Stimulated activated CD4-positive, alpha-beta T cell treated with anti-CD3 and anti-CD28 coated beads, Interleukin-1b, Interleukin-23, amount 100 ng/mL, for 1 hour (primary cell): ENCODE data around the gene ZNF385C.

Experiments
- DNase-seq, 2 donors: peaks; one replicate each; pipeline ENCODE4 v3.0.0-alpha.2; 2020; ENCODE audit warnings: low read depth in 2 of 2

The ZNF385C gene

GRCh38 chr17:42124256-42124655, 26.0 kb upstream of the ZNF385C start:
- DNase-seq = no peak

- no peak for DNase-seq
Observed at GRCh38 chr17:42122371-42123303, 24.4 kb upstream of the ZNF385C start, which contains the start of gene HSPB9. Gene HSPB9, plus strand, starts transcription at chr17:42122804. Its CDS starts 47 bp downstream, at chr17:42122851.

- peak in 1 of 2 donors; percentile 56 for DNase-seq
Observed at GRCh38 chr17:42120770-42121769, 22.8 kb upstream of the ZNF385C start, which contains the start of gene KAT2A. Gene KAT2A, minus strand, starts transcription at chr17:42121367. Its CDS starts 63 bp downstream, at chr17:42121304.

GRCh38 chr17:42120161-42120769, 22.0 kb upstream of the ZNF385C start:
- DNase-seq = no peak

GRCh38 chr17:42119301-42119700, 21.0 kb upstream of the ZNF385C start:
- no peak for DNase-seq

- no peak for DNase-seq
Observed at GRCh38 chr17:42118545-42118944, 20.3 kb upstream of the ZNF385C start.

- no peak for DNase-seq
Observed at GRCh38 chr17:42118126-42118510, 19.8 kb upstream of the ZNF385C start.

- DNase-seq = no peak
Observed at GRCh38 chr17:42117397-42118125, 19.3 kb upstream of the ZNF385C start.

GRCh38 chr17:42116705-42117396, 18.6 kb upstream of the ZNF385C start:
- DNase-seq = peak; percentile 65

GRCh38 chr17:42114118-42114517, 15.8 kb upstream of the ZNF385C start:
- DNase-seq = no peak

- DNase-seq = no peak
Observed at GRCh38 chr17:42113293-42114069, 15.2 kb upstream of the ZNF385C start.

- DNase-seq = peak; percentile 25 to 38
Observed at GRCh38 chr17:42112552-42113176, 14.4 kb upstream of the ZNF385C start, which contains the start of gene DHX58. Gene DHX58, minus strand, starts transcription at chr17:42112714. Its CDS starts 822 bp downstream, at chr17:42111892.

- DNase-seq = no peak
Observed at GRCh38 chr17:42111871-42112551, 13.7 kb upstream of the ZNF385C start.

GRCh38 chr17:42111265-42111636, 13.0 kb upstream of the ZNF385C start:
- DNase-seq = no peak

GRCh38 chr17:42110301-42111264, 12.3 kb upstream of the ZNF385C start:
- no peak for DNase-seq

- DNase-seq = no peak
Observed at GRCh38 chr17:42109086-42109485, 10.8 kb upstream of the ZNF385C start.
